ENCODE results near the gene BCCIP.

The BCCIP gene

DNA sequence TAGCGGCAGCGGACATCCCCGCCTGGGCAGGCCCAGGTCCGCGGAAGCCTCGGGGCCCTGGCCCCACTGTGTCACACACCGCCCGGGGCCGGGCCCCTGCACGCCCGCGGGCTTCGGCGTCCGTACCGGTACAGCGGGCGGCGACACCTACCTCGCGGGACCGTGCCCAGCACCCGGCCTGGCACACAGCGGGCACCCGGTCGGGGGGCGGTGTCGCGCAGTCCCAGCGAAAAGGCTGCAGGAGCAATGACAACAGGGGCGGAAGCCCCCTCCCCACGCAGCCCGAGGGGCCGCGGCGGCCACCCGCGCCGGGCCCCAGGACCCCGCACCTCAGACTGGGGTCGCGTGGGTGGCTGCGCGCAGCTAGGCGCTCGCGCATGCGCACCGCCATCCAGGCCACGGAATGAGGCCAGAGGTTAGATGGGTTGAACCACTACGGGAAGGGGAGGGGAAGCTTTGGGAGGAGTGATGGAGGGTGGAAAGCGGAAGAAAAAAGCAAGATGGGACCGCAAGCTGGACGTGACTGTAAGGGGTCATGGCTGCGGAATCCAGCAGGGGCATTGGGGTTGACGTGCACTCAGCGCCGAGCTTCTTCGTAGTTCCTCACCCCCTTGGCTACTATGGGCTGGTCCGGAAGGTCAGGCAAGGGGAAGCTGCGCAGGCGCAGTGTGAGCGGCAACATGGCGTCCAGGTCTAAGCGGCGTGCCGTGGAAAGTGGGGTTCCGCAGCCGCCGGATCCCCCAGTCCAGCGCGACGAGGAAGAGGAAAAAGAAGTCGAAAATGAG, at the start of gene BCCIP, which contains the start of gene UROS:
TSS of gene BCCIP (plus strand) at position 669 of the 785 bp plus-strand sequence. CDS start at position 681, 12 bp downstream.
TSS of gene UROS (minus strand) at position 381 of the 785 bp plus-strand sequence. CDS start 6,759 bp downstream, outside the sequence.
- TF ChIP-seq, protein P1, sequence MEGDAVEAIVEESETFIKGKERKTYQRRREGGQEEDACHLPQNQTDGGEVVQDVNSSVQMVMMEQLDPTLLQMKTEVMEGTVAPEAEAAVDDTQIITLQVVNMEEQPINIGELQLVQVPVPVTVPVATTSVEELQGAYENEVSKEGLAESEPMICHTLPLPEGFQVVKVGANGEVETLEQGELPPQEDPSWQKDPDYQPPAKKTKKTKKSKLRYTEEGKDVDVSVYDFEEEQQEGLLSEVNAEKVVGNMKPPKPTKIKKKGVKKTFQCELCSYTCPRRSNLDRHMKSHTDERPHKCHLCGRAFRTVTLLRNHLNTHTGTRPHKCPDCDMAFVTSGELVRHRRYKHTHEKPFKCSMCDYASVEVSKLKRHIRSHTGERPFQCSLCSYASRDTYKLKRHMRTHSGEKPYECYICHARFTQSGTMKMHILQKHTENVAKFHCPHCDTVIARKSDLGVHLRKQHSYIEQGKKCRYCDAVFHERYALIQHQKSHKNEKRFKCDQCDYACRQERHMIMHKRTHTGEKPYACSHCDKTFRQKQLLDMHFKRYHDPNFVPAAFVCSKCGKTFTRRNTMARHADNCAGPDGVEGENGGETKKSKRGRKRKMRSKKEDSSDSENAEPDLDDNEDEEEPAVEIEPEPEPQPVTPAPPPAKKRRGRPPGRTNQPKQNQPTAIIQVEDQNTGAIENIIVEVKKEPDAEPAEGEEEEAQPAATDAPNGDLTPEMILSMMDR (conservative IDR thresholded peaks at IDR 0.05; ENCODE audit: low read depth, low read length) = peak; percentile 1
- peak; percentile 93 for DNase-seq (ENCODE audit: low read depth)
- H3K4me3 ChIP-seq (ENCODE audit: low read depth, low read length) = peak within 1 kb of the TSS; percentile 86

DNA sequence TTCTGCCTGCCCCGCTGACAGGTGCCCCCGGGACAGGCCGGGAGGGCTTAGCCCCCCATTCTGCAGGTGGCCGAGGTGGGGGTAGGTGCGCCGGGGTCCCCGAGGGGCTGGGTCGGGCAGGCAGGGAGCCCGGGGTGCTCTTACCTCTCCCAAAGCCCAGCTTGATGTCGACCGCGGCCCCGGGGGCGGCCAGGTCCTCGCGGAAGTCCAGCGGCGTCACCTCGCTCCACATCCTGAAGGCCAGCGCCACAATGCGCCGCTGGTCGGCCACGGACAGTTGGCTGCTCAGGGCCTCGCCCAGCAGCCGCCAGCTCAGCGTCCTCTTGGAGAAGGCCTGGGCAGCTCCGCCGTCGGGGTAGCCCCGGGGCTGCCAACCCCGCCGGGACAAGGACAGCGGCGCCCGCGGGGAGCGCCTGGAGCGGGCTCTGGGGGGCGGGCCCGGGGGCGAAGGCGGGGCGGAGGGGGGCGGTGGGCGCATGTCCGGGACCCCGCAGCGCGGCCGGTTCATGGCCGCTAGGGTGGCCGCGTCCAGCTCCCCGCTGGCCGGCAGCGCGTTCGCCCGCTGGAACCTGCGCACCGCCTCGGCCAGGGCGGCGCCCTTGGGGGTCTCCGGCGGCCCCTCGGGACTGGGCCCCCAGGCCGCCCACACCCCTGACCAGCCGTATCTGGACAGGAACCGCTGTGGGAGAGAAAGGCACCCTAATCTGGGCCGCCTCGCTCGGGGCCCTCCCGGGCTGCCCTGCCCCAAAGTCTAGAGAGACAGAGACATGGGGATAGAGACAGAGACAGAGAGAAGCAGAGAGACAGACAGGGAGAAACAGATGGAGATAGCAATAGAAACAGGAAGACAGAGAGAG, 49.4 kb upstream of the BCCIP start:
- no peak for DNase-seq (ENCODE audit: low read depth)
- TF ChIP-seq, protein P1 (conservative IDR thresholded peaks at IDR 0.05; ENCODE audit: low read depth, low read length) = no peak
- no peak overlapping the region for H3K4me3 ChIP-seq (ENCODE audit: low read depth, low read length)

DNA sequence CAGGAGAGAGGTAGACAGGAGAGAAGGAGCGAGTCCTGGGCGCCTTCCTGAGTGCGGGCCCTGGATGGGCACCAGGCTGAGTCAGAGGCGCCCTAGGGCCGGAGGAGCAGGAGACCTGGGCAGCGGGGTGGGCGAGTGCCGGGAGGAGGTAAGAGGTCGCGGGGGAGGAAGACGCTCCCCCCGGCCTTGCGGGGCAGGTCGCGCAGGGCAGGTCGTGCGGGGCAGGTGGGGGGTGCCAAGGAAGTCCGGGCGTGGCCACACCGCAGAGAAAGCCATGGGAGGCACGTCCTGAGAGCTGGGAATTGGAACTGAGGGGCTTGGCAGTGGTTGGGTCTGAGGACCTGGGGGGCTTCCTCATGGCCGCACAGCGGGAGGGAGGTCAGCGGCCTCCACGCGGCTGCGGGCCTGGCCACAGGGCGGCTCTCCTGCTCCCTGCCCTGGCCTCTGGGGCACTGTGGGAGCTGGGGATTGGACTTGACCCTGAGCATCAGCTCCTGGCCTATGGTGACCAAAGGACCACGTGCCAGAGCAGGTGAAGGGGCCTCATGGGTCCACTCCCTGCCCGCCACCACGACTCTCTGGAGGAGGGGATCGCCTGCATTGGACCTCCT, 48.7 kb upstream of the BCCIP start:
- TF ChIP-seq, protein P1 (conservative IDR thresholded peaks at IDR 0.05; ENCODE audit: low read depth, low read length) = no peak
- DNase-seq (ENCODE audit: low read depth) = no peak
- no peak overlapping the region for H3K4me3 ChIP-seq (ENCODE audit: low read depth, low read length)

DNA sequence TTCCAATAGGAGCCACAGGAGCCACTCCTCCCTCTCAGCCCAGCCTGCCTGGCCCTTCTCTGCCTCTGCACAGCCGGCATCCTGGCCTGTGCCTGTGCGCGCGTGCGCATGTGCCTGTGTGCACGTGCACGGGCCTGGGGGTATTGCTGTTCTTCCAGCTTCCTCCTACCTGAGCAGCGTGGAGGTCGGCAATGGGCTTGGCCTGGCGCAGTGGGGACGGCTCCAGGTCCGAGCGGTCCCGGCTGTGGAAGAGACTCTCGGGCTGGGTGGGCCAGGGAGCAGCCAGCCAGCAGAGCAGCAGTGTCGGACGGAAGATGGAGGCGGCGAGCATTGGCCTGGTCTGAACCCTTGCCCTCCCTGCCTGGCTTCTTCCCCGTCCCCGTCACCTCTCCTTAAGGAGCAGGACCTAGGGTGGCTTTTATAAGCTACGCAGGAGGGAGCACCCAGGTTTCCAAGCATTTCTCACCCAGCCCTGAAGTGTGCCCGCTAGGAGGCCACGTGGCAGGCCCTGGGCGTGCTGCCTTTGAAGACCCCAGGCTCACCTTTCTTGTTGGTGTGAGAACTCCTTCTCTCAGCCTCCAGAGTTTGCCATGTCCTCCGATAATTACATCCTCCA, 47.7 kb upstream of the BCCIP start, which contains the start of gene MMP21:
TSS of gene MMP21 (minus strand) at position 331 of the 616 bp plus-strand sequence. CDS start at position 331, 0 bp downstream.
- H3K4me3 ChIP-seq (ENCODE audit: low read depth, low read length) = no peak within 1 kb of the TSS
- TF ChIP-seq, protein P1 (conservative IDR thresholded peaks at IDR 0.05; ENCODE audit: low read depth, low read length) = no peak
- no peak for DNase-seq (ENCODE audit: low read depth)

DNA sequence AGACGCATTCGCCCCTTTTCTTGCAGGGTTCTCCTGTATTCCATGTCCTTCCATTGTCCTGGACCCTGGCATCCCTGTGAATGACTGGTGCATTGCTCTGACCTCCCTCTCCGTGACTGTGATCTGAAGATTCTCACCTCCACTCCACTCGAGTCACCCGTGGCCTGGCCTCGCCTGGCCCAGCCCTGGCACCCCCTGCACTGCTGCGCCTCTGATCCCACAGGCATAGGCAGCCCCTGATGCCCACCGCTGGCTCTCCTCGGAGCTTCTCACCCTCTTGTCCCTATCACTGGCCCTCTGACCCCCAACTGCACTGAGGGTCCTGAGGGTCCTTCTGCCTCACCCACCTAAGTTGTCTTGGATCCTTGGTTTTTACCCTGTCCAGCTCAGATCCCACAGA, 45.5 kb upstream of the BCCIP start:
- TF ChIP-seq, protein P1 (conservative IDR thresholded peaks at IDR 0.05; ENCODE audit: low read depth, low read length) = no peak

DNA sequence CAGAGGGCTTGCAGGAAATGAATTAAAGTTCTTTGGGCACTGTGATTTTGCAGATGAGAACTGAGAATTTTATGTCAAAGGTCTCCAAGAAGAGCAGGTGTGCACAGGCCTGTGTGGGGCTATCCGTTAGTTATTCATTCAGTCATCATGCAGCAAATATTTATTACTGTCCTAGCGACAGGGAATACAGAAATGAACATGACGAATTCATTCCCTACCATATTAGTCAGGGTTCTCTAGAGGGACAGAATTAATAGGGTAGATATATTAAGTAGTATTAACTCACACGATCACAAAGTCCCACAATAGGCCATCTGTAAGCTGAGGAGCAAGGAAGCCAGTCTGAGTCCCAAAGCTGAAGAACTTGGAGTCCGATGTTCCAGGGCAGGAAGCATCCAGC, 44.8 kb upstream of the BCCIP start:
- TF ChIP-seq, protein P1 (conservative IDR thresholded peaks at IDR 0.05; ENCODE audit: low read depth, low read length) = no peak
- DNase-seq (ENCODE audit: low read depth) = no peak
- no peak overlapping the region for H3K4me3 ChIP-seq (ENCODE audit: low read depth, low read length)

More for the DNA sequence above, 45.5 kb upstream of the BCCIP start:
- no peak overlapping the region for H3K4me3 ChIP-seq (ENCODE audit: low read depth, low read length)
- DNase-seq (ENCODE audit: low read depth) = no peak
